Endometrial microvascular endothelial cells (primary cell): Measurements from ENCODE around the gene ERO1B. TPM values are rescaled to one million over a fixed set of nuclear protein-coding genes. Genes with fewer than 3 reads are reported as not detected.

Experiments used
- in situ Hi-C: cut with HindIII; loops from 2 replicates; pipeline ENCODE4 v1.10.0; 2017; ENCODE audit warnings: low sequenced_read_pairs, low pct_unique_long_range_greater_than_20kb; ENCODE audit errors: inconsistent ontology term
- total RNA-seq: library from RNA; depleted of rRNA; stranded (reverse); fragments of >200 nt; gene quantifications from one replicate; pipeline ENCODE4 v1.2.3, GENCODE V29; 2015; ENCODE audit errors: inconsistent ontology term

ERO1B gene
- total RNA-seq, 1 donor from 2014 or later, result 0.65 TPM

DNA sequence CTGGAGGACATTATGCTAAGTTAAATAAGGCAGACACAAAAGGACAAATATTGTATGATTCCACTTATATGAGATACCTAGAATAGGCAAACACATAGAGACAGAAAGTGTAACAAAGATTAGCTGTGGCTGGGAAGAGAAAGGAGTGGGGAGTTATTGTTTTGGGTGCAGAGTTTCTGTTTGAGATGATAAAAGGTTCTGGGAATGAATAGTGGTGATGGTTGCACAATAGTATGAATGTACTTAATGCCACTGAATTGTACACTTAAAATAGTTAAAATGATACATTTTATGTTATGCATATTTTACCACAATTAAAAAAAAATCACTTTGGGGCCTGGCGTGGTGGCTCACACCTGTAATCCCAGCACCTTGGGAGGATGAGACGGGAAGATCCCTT is 21.2 kb upstream of the ERO1B start:
- in situ Hi-C loops, result no loop called here

DNA sequence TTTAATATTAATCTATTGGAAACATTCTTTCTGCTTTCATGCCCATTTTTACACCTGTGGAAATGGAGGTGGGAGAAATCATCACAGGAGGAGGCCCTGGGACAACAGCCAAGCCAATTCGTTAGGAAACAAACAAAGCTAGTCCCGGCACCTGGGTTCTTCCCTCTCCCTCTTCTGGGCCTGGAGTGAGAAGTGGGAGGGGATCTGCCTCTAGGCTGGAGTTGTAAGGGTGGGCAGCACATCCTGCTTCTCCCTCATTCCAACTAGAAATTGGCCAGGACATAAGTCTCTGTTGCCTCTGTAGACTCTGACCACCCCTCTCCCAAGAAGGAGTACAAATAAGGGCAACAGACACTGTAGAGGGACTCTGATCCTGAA is 20.2 kb upstream of the ERO1B start:
- in situ Hi-C loops, result no loop called here

DNA sequence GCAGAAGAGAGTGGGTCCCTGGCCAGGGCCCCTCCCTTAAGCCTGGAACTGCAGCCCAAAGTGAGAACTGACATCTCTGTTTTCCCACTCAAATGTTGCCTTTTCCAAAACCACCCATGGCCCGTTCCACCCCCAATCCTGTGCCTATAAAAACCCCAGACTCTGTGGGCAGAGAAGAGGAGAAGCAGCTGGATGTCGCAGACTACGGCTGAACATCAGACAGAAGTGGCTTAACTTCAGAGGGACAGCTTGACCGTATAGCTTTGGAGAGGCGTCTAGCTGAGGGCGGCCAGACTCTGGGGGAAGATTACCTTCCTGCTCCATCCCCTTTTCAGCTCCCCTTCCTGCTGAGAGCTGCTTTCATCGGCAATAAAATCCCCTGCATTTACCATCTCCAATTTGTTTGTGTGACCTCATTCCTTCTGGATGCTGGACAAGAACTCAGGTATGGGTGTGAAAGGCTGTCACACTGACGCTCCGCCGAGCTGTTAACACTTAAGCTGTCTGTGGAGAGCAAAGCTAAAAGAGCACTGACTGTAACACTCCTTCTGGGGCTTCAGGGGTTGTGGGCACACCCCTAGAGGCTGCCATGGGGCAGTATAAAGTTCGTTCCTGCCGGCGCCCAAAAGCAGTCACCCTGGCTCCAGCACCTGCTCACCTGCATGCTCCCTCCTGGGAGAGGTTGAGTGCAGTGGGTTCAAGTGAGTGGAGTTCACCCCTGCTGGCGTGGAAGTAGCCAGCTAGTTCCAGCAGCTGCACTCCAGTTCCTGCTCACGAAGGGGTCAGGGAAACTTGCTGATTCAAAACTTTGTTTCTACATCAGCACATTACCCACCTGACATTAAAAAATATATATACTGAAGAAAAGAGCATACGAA is 19.6 kb upstream of the ERO1B start:
- in situ Hi-C loops, result no loop called here

DNA sequence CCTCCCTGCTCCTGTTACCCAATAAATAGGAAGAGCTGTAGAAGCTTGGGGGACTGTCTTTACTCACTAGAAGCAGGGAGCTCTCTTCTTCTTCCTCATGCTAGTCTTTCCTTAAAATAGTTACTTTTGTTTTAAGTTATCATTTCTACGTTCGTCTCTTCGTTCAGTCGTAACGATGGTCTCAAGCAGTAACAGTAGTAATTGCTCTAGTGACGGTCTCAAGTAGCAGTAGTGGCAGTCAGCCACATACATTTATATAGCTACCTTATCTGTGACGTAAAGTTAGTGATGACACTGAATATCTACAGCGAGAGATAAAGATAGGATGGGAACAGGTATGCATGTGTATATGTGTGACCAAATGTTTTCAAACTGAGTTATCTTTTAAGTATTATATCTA is 15.4 kb upstream of the ERO1B start:
- in situ Hi-C loops, result no loop called here

DNA sequence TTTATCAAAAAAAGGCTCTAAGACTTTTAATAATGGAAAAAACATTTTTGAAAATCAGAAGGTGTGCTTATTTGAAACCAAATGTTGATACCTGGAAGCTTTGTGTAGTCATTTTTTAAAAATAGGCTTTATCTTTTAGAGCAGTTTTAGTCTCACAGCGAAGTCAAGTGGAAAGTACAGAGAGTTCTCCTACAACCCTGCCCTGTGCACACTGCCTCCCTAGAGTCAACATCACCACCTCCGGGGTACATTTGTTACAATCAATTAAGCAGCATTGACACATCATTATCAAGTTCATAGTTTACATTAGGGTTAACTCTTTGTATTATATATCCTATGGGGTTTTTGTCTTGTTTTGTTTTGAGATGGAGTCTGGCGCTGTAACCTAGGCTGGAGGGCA is 10.7 kb upstream of the ERO1B start:
- in situ Hi-C loops, result no loop called here

DNA sequence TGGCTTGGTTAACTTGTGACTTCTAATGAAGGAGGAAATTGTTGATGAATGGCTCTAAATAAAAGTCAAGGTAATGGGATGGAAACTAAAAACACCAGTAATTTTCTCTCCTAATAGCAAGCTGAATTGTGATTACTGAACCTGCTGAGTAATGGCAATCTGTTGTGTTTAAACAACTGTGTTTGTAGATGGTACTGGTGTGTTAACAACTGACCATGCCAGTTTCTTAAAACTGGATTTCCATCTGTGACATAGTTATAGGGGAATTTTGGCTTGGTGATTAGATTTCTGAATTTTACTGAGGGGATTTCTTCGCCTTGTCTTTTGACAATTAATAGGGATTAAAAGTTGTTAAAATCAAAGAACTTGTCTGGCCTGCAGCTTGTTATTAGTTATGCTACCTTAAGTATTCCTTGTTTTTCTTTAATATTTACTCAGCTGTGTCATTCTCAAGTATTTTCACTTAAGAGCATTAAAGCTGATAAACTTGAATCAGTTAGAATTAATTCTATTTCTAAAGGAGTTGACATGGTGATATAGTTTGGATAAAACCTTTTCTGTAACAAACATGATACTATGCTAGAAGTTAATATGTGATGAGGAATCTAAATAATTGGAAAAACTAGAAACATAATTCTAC is 7.9 kb upstream of the ERO1B start:
- in situ Hi-C loops, result no loop called here

DNA sequence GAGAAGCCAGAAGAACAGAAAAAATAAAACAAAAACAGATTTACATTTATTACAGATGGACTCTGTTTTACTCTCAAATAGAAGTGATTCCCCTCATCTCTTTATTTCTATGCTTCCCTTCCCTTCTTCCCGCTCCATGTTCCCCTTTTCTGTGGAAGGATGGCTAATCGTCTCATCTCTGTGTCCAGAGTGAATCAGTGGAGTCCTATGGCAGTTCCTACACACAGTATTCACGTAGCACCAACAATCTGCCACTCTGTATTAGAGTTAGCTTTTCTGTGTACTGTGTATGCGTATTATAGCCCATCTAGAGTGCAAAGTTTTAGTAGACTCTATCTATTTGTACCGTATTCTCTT is 6.8 kb upstream of the ERO1B start:
- in situ Hi-C loops, result no loop called here

DNA sequence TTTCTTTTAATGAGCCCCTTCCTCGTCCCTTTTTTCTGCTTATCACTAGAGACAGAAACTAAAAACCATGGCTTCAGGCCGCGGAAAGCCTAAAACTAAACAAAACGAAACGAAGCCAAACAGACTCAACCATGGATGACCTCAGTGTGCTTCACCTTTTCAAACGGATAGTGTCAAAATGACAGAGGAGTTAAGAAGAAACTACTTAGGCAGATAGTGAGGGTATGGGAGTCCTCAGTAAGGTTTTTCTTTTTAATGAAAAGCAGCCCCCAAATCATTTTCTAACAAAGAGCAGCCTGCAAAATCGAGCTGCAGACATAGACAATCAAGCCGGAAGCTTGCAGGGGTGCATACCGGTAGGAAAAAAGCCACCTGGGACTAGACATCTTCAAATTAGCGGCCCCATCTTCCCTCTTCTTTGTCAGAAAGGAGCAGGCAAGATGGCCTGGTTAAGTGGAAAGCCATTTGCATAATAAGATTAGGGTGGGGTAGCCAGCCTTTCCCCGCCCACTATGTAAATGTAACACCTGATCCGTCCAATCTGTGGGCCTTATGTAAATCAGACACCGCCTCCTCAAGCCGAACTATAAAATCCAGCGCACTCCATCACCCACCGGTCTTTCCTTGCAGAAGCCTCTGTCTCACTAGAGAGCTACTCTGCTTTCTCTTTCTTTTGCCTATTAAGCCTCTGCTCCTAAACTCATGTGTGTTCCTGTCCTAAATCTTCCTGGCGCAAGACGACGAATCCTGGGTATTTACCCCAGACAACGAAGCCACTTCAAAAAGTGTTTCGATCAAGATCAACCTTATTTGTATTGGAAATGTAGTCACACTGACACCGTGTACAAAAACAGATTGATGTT is 6.2 kb upstream of the ERO1B start:
- in situ Hi-C loops, result no loop called here

DNA sequence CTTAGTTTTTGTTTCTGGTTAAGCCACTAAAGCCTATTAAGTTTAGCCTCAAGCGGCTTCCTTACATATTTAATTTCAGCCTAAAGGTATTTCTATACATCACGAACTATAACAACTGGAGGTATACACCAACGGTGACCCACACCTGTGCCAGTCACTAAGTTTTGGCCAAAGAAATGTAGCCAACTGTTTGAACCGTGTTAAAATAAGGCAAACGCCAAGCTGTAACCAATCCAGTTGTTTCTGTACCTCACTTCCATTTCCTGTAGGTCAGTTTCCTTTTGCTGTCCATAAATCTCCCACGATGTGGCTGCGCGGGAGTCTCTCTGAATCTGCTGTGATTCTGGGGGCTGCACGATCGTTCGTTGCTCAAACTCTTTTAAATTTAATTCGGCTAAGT is 5.6 kb upstream of the ERO1B start:
- in situ Hi-C loops, result no loop called here

DNA sequence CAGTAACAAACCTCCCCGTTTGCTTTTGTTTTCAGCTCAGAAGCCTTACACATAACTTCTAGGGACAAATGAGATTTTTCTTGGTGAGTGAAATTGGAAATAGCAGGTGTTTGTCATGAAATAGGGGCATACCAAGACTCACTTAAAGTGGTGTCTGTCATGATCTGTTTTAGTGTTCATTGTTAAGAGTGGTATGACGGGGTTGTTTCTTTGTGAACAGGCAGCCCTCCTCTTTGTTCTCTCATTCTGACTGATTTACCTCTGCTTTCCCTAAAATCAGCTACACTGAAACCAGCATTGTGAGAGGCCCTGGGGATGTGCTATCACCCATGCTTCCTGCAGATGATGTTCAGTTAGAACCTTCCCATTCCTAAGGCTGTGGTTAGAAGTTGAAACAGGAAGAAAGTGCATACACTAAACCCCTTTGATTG is 2.5 kb upstream of the ERO1B start:
- in situ Hi-C loops, result no loop called here

DNA sequence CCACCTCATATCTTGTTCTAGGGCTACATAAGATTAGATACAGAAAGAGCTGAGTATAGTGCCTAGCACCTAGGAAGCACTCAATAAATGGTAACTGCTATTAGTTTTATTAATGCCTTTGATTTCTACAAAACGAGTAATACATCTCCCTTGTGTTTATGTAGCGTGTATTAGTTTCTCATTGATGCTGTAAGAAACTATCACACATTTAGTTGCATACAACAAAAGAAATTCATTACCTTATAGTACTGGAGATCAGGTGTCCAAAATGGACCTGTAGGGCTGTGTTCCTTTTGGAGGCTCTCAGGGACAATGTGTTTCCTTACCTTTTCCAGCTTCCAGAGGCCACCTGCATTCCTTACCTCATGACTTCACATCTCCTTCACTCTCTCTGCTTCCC is 961 bp upstream of the ERO1B start:
- in situ Hi-C loops, result no loop called here

DNA sequence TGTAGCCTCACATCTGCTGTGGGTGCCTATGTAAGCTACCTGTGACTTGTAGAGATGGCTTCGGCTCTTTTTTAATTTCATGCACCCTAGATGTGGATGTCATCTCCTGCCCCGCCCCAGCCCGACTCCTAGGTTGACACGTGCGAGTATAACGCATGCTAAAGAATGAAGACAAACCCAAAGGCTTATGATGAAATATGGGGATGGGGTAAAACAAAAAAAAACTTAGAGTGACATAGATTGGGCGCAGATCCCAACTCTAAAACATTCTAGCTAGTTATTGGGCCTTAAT is 613 bp upstream of the ERO1B start:
- in situ Hi-C loops, result no loop called here

DNA sequence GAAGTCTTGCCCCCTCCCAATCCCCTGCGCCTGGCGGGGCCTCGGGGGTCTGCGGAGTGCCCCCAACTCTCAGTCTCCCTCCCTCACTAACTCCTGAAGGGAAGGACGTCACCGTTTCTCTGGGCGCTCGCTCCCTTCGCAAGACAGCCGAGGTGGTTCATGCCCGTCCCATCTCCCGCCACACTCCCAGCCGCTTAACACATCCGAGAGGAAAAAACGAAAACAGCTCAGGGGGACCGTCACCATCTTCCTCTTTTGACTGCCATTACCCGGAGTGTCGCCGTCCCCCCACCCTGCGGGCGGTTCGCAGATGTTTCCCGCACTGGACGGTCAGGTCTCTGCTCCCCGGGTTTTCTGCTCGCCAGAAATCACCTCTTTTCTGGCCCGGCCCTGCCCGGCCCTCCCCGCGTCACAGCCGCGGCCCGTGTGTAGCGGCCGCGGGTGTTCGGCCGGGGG is 532 bp downstream of the ERO1B start:
- in situ Hi-C loops, result no loop called here

DNA sequence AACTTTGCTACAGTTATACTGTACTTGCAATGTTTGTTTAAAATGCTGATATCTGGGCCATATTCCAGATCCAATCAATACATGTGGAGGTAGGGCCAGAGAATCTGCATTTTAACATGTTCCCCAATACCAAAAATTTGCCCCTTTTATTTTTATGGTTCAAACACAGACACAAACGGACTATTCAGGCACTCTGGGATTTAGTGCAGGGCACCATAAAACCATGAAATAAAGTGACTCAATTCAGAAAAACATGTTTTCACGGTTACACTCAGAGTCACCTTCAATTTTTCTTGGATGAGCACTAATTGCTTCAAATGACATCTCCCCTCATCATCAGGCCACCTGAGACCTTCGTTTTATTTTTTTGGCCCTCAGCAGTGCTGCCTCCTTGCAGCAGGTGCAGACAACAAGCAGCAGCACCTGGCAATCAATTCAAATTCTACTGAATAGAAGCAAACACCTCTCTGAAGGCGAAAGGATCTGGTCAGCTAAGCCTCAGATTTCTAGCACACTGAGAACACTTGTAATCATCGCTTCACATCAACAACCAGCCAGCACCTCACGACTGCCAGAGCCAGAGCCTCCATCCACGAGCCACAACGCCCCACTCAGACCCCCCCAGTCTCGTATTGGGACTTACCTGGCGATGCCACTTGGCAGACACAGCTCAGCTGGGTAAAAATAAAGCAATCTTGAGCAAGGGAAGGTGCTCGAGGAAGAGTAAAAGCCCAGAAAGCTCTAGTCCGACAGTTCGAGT is 1.1 kb downstream of the ERO1B start:
- in situ Hi-C loops, result no loop called here

DNA sequence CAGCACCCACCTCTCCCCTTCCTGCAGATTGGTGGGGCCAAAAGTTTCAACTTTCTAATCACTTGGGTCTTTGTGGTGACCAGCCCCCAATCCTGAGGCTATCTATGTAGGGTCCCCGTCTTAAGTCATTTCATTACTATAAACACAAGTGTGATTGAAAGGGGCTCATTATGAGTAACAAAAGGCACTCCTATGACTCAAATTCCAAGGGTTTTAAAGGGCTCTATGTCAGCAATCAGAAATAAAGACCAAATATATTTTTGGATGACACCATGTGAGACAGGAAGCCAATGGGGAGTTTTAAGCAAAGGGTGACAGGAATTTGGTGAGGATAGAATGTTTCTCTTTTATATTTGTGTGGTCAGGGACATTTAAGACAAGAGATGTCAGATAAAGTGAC is 6.2 kb downstream of the ERO1B start:
- in situ Hi-C loops, result no loop called here

DNA sequence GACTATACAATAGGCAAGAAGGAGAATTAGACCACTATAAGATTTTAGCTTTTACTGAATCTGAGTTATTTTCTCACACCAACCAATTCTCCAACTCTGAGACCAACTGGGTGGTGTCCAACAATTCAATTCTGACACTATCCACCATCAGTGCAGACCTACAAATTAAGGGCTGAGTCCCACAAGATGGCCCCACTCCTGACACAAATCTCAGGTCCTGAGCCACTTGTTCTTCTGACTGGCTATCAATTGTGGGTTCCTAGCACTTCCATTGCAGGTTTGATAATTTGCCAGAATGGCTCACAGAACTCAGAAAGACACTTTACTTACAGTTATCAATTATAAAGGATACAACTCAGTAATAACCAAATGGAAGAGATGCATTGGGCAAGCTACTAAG is 6.7 kb downstream of the ERO1B start:
- in situ Hi-C loops, result no loop called here

DNA sequence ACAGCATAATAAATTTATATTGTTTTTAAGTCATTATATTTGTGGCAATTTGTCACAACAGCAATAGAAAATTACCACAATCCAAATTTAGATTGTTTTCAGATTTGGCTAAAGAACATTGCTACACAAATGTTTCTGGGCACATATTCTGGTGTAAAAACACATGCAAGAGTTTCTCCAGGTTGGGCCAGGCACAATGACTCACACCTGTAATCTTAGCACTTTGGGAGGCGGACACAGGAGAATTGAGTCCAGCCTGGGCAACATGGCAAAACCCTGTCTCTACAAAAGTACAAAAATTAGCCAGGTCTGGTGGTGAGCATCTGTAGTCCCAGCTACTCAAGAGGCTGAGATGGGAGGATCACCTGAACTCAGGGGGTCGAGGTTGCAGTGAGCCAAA is 8.4 kb downstream of the ERO1B start:
- in situ Hi-C loops, result no loop called here

DNA sequence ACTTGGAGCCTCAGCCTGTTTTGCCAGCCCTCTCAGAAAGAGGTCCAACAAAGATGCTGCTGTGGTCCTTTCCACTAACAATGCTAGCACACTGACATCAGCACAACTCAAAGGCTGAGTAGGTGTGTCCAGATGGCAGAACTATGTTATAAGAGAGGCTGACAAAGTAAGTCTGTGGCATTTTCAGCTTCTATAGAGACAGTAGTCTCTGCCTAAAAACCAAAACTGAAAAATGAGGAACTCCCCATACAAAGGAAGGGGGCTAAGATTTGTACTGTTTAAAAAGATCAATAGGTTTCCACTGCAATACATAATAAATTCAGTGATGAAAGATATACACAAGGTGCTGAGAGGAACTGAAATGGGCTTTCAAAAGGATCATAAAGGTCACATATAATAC is 12.3 kb downstream of the ERO1B start:
- in situ Hi-C loops, result no loop called here

DNA sequence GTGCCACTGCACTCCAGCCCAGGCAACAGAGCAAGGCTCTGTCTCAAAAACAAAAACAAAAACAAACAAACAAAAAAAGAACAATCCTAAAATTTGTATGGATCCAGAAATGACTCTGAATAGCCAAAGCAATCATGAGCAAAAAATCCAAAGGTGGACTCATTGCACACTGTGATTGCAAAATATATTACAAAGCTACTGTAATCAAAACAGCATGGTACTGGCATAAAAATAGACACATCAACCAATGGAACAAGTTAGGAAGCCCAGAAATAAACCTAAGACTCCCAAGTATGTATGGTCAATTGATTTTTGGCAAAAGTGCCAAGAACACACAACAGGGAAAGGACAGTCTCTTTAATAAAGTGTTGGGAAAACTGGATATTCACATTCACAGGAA is 19.9 kb downstream of the ERO1B start:
- in situ Hi-C loops, result no loop called here
